ENCODE measurements around the gene AMFR. TPM values are rescaled to one million over a fixed set of nuclear protein-coding genes. Genes with fewer than 3 reads are reported as not detected.

Gene AMFR
- total and polyA plus RNA-seq, 4 donors = 43.3 to 309 (median 98.4) TPM

- no peak for DNase-seq (ENCODE audit: low spot score)
- Histone ChIP-seq H3K4me1 (ENCODE audit: control insufficient read depth in 4 of 4, insufficient read depth in 4 of 4, low read length in 3 of 4) (peaks cover 5 to 32% (median 21%) of the 10 kb centered on the region in 4 donors), H3K9ac (ENCODE audit: low read depth in 1 of 2, low read length in 2 of 2) (no peak overlapping the region), H3K27me3 (ENCODE audit: control insufficient read depth in 4 of 4, insufficient read depth in 4 of 4, low read length in 3 of 4) (no peaks in the 10 kb centered on the region), H3K4me3 (ENCODE audit: low read depth in 1 of 3, low read length in 3 of 3) (no peak overlapping the region), H3K36me3 (ENCODE audit: control insufficient read depth in 4 of 4, insufficient read depth in 3 of 4, low read depth in 1 of 4, low read length in 3 of 4) (no peaks in the 10 kb centered on the region), H3K9me3 (ENCODE audit: control insufficient read depth in 4 of 4, low read length in 3 of 4) (no peaks in the 10 kb centered on the region), H3K27ac (ENCODE audit: low read depth in 1 of 2, low read length in 2 of 2) (no peak overlapping the region)
- 94% methylated on average over 6 of the region's 6 CpGs for WGBS
- TF ChIP-seq HNF4G (IDR thresholded peaks at IDR 0.05) (no peak), FOXA2 (IDR thresholded peaks at IDR 0.05) (no peak), RXRA (IDR thresholded peaks at IDR 0.05) (no peak), NR2F2 (IDR thresholded peaks at IDR 0.05) (no peak), SP1 (IDR thresholded peaks at IDR 0.05) (no peak), JUND (IDR thresholded peaks at IDR 0.05) (no peak)
These were observed 73.9 kb downstream of the AMFR start for GRCh38 chr16:56351481-56351880.

- H3K9me3 ChIP-seq (ENCODE audit: control insufficient read depth in 4 of 4, low read length in 3 of 4) = no peaks in the 10 kb centered on the region
- WGBS = 95% methylated on average over 22 of the region's 22 CpGs
- no peaks in the 10 kb centered on the region for H3K36me3 ChIP-seq (ENCODE audit: control insufficient read depth in 4 of 4, insufficient read depth in 3 of 4, low read depth in 1 of 4, low read length in 3 of 4)
- no peaks in the 10 kb centered on the region for H3K27me3 ChIP-seq (ENCODE audit: control insufficient read depth in 4 of 4, insufficient read depth in 4 of 4, low read length in 3 of 4)
- H3K9ac ChIP-seq (ENCODE audit: low read depth in 1 of 2, low read length in 2 of 2) = no peak overlapping the region
- no peak overlapping the region for H3K4me3 ChIP-seq (ENCODE audit: low read depth in 1 of 3, low read length in 3 of 3)
- H3K4me1 ChIP-seq (ENCODE audit: control insufficient read depth in 4 of 4, insufficient read depth in 4 of 4, low read length in 3 of 4) = peaks cover 5 to 28% (median 23%) of the 10 kb centered on the region in 4 donors
- no peak for TF ChIP-seq GABPA (IDR thresholded peaks at IDR 0.05 in 1 of 2, conservative IDR thresholded peaks at IDR 0.05 in 1 of 2)
- no peak for TF ChIP-seq RAD21 (IDR thresholded peaks at IDR 0.05)
- no peak for TF ChIP-seq RXRA (IDR thresholded peaks at IDR 0.05)
- TF ChIP-seq FOXA1 (IDR thresholded peaks at IDR 0.05) = no peak
- TF ChIP-seq ATF3 (IDR thresholded peaks at IDR 0.05) = no peak
- TF ChIP-seq HNF4A (conservative IDR thresholded peaks at IDR 0.05) = no peak
- TF ChIP-seq HNF4G (IDR thresholded peaks at IDR 0.05) = no peak
- TF ChIP-seq SP1 (IDR thresholded peaks at IDR 0.05) = no peak
- no peak for TF ChIP-seq JUND (IDR thresholded peaks at IDR 0.05)
- TF ChIP-seq NR2F2 (IDR thresholded peaks at IDR 0.05) = no peak
- no peak for TF ChIP-seq FOXA2 (IDR thresholded peaks at IDR 0.05)
- no peak for TF ChIP-seq YY1 (IDR thresholded peaks at IDR 0.05)
- TF ChIP-seq ZBTB33 (IDR thresholded peaks at IDR 0.05) = no peak
- no peak for TF ChIP-seq MAX (IDR thresholded peaks at IDR 0.05)
- no peak for TF ChIP-seq TAF1 (conservative IDR thresholded peaks at IDR 0.05)
- no peak for TF ChIP-seq REST (IDR thresholded peaks at IDR 0.05)
- no peak for TF ChIP-seq CTCF (IDR thresholded peaks at IDR 0.05; ENCODE audit: low read depth, low read length, missing input control)
- TF ChIP-seq EGR1 (IDR thresholded peaks at IDR 0.05; ENCODE audit: low read depth in 2 of 2) = no peak
- H3K27ac ChIP-seq (ENCODE audit: low read depth in 1 of 2, low read length in 2 of 2) = no peak overlapping the region
- no peak for DNase-seq (ENCODE audit: low spot score)
These were observed 74.6 kb downstream of the AMFR start for GRCh38 chr16:56350491-56351405.

Measured in liver (tissue), 9 donors.